Endothelial cell of umbilical vein (primary cell): ENCODE results near the gene ABAT. TPM values are rescaled to one million over a fixed set of nuclear protein-coding genes. Genes with fewer than 3 reads are reported as not detected.

Experiments
- BruUV-seq: library from RNA; stranded (reverse); fragments of 400-500 nt; replicated peaks from 2 replicates; lab custom pipeline; 2021; lab: Mats Ljungman, UMichigan
- CTCF ChIA-PET: fragments of 300-600, 350-600 bp; sonication (Branson Sonifier 250); formaldehyde crosslinking; loops from one replicate; lab custom pipeline; 2021; ENCODE audit warnings: antibody characterized with exemption, inconsistent platforms; lab: Charles Lee
- POLR2A ChIA-PET: fragments of 300-600, 350-600 bp; sonication (Branson Sonifier 250); formaldehyde crosslinking; loops from one replicate; lab custom pipeline; 2021; ENCODE audit warnings: antibody characterized with exemption, inconsistent platforms; lab: Charles Lee
- DNase-seq: peaks from one replicate; pipeline ENCODE4 v3.0.0-alpha.2; 2011; ENCODE audit warnings: low read depth, low spot score
- FAIRE-seq: peaks from 2 replicates; lab custom pipeline; 2011; peaks lifted over from hg19 to GRCh38; lab: Jason Lieb, UNC
- H2AFZ ChIP-seq: 2 replicates; pipeline ENCODE4 v1.6.0; 2012; ENCODE audit warnings: low read depth, low read length, control low read depth, inconsistent platforms
- H3K27ac ChIP-seq: 2 replicates; pipeline ENCODE4 v1.5.1; 2011; ENCODE audit warnings: low read depth, mild to moderate bottlenecking, control low read depth, low read length, moderate library complexity; ENCODE audit not compliant: insufficient read depth
- H3K27me3 ChIP-seq, 2 experiments: 2 replicates each; pipeline versions ENCODE4 v1.6.0 to v1.6.1; 2011; ENCODE audit warnings: low read length in 2 of 2, mixed read lengths in 1 of 2; ENCODE audit not compliant: control insufficient read depth in 2 of 2, insufficient read depth in 2 of 2
- H3K36me3 ChIP-seq, 2 experiments: 2 replicates in 1 of 2; 3 replicates in 1 of 2; pipeline ENCODE4 v1.5.1; 2011; ENCODE audit warnings: low read length in 2 of 2, mild to moderate bottlenecking in 1 of 2, moderate library complexity in 1 of 2; ENCODE audit not compliant: control insufficient read depth in 2 of 2, insufficient read depth in 2 of 2; ENCODE audit errors: extremely low read depth in 1 of 2
- H3K4me1 ChIP-seq: 3 replicates; pipeline ENCODE4 v1.5.1; 2011; ENCODE audit warnings: mild to moderate bottlenecking, low read length; ENCODE audit not compliant: control insufficient read depth, insufficient read depth; ENCODE audit errors: extremely low read depth
- H3K4me2 ChIP-seq: 2 replicates; pipeline ENCODE4 v1.6.1; 2011; ENCODE audit warnings: low read length, control low read depth, mixed read lengths; ENCODE audit not compliant: insufficient read depth
- H3K4me3 ChIP-seq, 3 experiments: fragments of 200-600 bp in 1 of 3; sonication (generic), shearing (Covaris generic) in 1 of 3; replicated peaks in 1 of 3; 2 replicates each; pipeline ENCODE4 v1.5.1; 2011 to 2016; ENCODE audit warnings: control low read depth in 3 of 3, low read length in 3 of 3, mild to moderate bottlenecking in 2 of 3, inconsistent platforms in 1 of 3, low read depth in 1 of 3, moderate library complexity in 1 of 3; ENCODE audit not compliant: insufficient read depth in 1 of 3
- H3K79me2 ChIP-seq: 2 replicates; pipeline ENCODE4 v1.6.0; 2012; ENCODE audit warnings: low read length, inconsistent platforms; ENCODE audit not compliant: control insufficient read depth, insufficient read depth
- H3K9ac ChIP-seq: replicated peaks from 2 replicates; pipeline ENCODE3; 2011; ENCODE audit warnings: low read length, control low read depth; ENCODE audit not compliant: insufficient read depth; ENCODE audit errors: extremely low read depth
- H3K9me1 ChIP-seq: replicated peaks from 3 replicates; pipeline ENCODE4 v1.6.0; 2011; ENCODE audit warnings: mild to moderate bottlenecking, low read length; ENCODE audit not compliant: control insufficient read depth, insufficient read depth; ENCODE audit errors: extremely low read depth
- H3K9me3 ChIP-seq: replicated peaks from 2 replicates; pipeline ENCODE4 v1.5.1; 2012; ENCODE audit warnings: low read length, inconsistent platforms; ENCODE audit not compliant: control insufficient read depth, insufficient read depth
- H4K20me1 ChIP-seq: replicated peaks from 2 replicates; pipeline ENCODE3; 2011; ENCODE audit warnings: mild to moderate bottlenecking, low read length; ENCODE audit not compliant: control insufficient read depth, insufficient read depth; ENCODE audit errors: extremely low read depth
- EZH2 ChIP-seq: IDR thresholded peaks from 2 replicates; pipeline ENCODE4 v1.6.1; 2012; ENCODE audit warnings: borderline replicate concordance, low read depth, mild to moderate bottlenecking, moderate library complexity, low read length, inconsistent platforms; ENCODE audit not compliant: severe bottlenecking
- FOS ChIP-seq: IDR thresholded peaks from 2 replicates; pipeline ENCODE4 v1.6.1; 2011; ENCODE audit warnings: mild to moderate bottlenecking, low read length, moderate library complexity, borderline replicate concordance; ENCODE audit not compliant: insufficient read depth
- GATA2 ChIP-seq: IDR thresholded peaks from 2 replicates; pipeline ENCODE4 v1.7.0; 2011; ENCODE audit warnings: low read depth, mild to moderate bottlenecking, moderate library complexity, mixed read lengths, low read length; ENCODE audit not compliant: insufficient read length, insufficient read depth
- JUN ChIP-seq: IDR thresholded peaks from 2 replicates; pipeline ENCODE4 v1.6.1; 2011; ENCODE audit warnings: borderline replicate concordance, low read depth; ENCODE audit not compliant: insufficient read length, insufficient read depth
- MYC ChIP-seq: IDR thresholded peaks from one replicate; pipeline ENCODE4 v1.6.1; 2011; ENCODE audit warnings: mild to moderate bottlenecking, low read depth, low read length
- POLR2A ChIP-seq: IDR thresholded peaks from 2 replicates; pipeline ENCODE4 v1.6.1; 2012; ENCODE audit warnings: low read depth, mild to moderate bottlenecking, control low read depth, low read length
- POLR2AphosphoS5 ChIP-seq: IDR thresholded peaks from 2 replicates; pipeline ENCODE4 v1.6.1; 2012; ENCODE audit warnings: low read depth, mild to moderate bottlenecking, control low read depth, low read length, moderate library complexity; ENCODE audit not compliant: insufficient read depth
- dilution Hi-C: fragments of 300-500 bp; cut with MboI; formaldehyde crosslinking; loops from one replicate; pipeline ENCODE4 v1.15.0; 2019; ENCODE audit warnings: low sequenced_read_pairs; ENCODE audit not compliant: extremely low pct_ligation_motif_present
- intact Hi-C: fragments of 100-400 bp; cut with micrococcal nuclease; formaldehyde crosslinking; loops from one replicate; pipeline ENCODE4 v1.10.0; 2022
- polyA plus RNA-seq, 4 experiments: library from polyadenylated mRNA; depleted of rRNA in 3 of 4; stranded (reverse) in 3 of 4; unstranded in 1 of 4; fragments of >200 nt; gene quantifications; 2 replicates each; pipeline versions ENCODE4 v1.2.1 to v1.2.3, GENCODE V29; 2011 to 2012; ENCODE audit warnings: missing spikeins in 1 of 4
- total RNA-seq: library from RNA; stranded (reverse); gene quantifications from 2 replicates; pipeline ENCODE4 v1.2.3, GENCODE V29; 2021
- TF ChIP-seq, protein P1 (sequence below), 2 donors: IDR thresholded peaks; 1 replicate in 1 of 2; 2 replicates in 1 of 2; pipeline ENCODE4 v1.5.1; 2011; ENCODE audit warnings: low read length in 2 of 2, mild to moderate bottlenecking in 2 of 2, moderate library complexity in 2 of 2, control low read depth in 1 of 2, inconsistent platforms in 1 of 2, low read depth in 1 of 2; ENCODE audit not compliant: insufficient read depth in 1 of 2; ENCODE audit errors: extremely low read depth in 1 of 2
- TF ChIP-seq, protein P2 (sequence below): IDR thresholded peaks from 2 replicates; pipeline ENCODE4 v1.6.1; 2011; ENCODE audit not compliant: insufficient read depth, insufficient read length

ABAT gene
- total and polyA plus RNA-seq, 2 donors (not counting 3 experiments of a cell fraction or from before 2014, with no cell fraction given), result 1.3 to 1.4 TPM

DNA sequence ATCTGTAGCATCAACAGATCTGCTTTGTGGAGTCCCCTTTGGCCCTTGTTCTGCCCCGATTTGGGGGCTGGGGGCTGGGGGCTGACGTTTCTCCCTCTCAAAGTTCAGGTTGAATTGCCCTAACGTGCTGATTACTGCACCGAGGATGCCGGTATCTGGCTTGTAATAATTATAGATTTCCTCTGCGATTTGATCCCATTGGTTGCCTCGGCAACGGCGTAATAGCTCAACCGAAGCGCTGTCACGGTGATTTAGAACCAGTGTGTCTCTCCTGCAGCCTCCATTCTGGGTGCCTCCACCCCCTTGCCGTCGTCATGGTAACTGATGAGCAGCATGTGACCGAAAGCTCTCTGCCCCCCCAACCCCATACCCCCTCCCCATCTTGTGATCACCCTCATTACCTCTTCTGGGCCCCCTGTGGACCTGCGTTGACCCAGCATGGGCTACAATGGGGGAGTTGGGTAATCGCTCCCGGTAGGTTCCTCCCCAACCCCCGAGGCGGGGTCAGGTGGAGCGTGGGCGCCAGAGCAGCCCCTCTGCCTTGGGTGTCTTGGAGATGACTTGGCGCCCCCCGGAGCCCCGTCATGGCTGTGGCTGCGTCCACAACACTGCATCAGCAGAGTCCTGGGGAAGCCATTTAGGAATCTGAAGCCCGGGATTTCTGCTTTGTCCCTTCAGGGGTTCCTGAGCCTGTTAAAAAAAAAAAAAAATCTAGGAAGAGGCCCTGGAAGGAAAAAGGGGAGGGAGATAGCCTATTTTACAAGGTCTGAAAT, 38.4 kb downstream of the ABAT start:
- ChIA-PET CTCF (no interaction called here), POLR2A (no interaction called here)
- TF ChIP-seq GATA2, result no peak
- no peak for TF ChIP-seq FOS
- TF ChIP-seq, protein P1, sequence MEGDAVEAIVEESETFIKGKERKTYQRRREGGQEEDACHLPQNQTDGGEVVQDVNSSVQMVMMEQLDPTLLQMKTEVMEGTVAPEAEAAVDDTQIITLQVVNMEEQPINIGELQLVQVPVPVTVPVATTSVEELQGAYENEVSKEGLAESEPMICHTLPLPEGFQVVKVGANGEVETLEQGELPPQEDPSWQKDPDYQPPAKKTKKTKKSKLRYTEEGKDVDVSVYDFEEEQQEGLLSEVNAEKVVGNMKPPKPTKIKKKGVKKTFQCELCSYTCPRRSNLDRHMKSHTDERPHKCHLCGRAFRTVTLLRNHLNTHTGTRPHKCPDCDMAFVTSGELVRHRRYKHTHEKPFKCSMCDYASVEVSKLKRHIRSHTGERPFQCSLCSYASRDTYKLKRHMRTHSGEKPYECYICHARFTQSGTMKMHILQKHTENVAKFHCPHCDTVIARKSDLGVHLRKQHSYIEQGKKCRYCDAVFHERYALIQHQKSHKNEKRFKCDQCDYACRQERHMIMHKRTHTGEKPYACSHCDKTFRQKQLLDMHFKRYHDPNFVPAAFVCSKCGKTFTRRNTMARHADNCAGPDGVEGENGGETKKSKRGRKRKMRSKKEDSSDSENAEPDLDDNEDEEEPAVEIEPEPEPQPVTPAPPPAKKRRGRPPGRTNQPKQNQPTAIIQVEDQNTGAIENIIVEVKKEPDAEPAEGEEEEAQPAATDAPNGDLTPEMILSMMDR (IDR thresholded peaks at IDR 0.05; ENCODE audit: extremely low read depth in 1 of 2, insufficient read depth in 1 of 2, low read depth in 1 of 2, low read length in 2 of 2), result no peak
- no peak for TF ChIP-seq EZH2
- TF ChIP-seq MYC, result no peak
- TF ChIP-seq POLR2AphosphoS5, result no peak
- no peak for TF ChIP-seq JUN
- TF ChIP-seq, protein P2, sequence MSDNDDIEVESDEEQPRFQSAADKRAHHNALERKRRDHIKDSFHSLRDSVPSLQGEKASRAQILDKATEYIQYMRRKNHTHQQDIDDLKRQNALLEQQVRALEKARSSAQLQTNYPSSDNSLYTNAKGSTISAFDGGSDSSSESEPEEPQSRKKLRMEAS, result no peak
- TF ChIP-seq POLR2A, result no peak
- DNase-seq (no peak), FAIRE-seq (no peak)
- no TSS peak for BruUV-seq
- Histone ChIP-seq H3K4me3 (no peak overlapping the region), H3K9ac (no peak overlapping the region), H3K4me1 (no peaks in the 10 kb centered on the region), H3K27me3 (no peaks in the 10 kb centered on the region), H3K4me2 (no peak overlapping the region), H2AFZ (no peak overlapping the region), H3K36me3 (no peaks in the 10 kb centered on the region), H3K9me3 (no peaks in the 10 kb centered on the region), H3K27ac (no peak overlapping the region), H3K9me1 (no peaks in the 10 kb centered on the region), H3K79me2 (no peaks in the 10 kb centered on the region), H4K20me1 (no peaks in the 10 kb centered on the region)
- intact Hi-C loops (no loop called here), dilution Hi-C loops (no loop called here)
